Activated T-helper 2 cell treated with anti-CD3 and anti-CD28 coated beads, Interferon-gamma antibody, Interleukin-2, Interleukin-4, amounts not matched to agents 10 μg/mL and 5 μg/mL and 100 μg/mL, durations not matched to agents 14 hours and 24 hours and 36 hours (primary cell): ENCODE measurements around the gene SCARF2. TPM values are rescaled to one million over a fixed set of nuclear protein-coding genes. Genes with fewer than 3 reads are reported as not detected.

Experiments
- DNase-seq: peaks from one replicate; pipeline ENCODE4 v3.0.0; 2021; ENCODE audit warnings: low spot score
- H3K27ac Mint-ChIP-seq: one replicate; pipeline ENCODE4 v1.8.0; 2021; ENCODE audit warnings: mixed read lengths
- H3K27me3 Mint-ChIP-seq: one replicate; pipeline ENCODE4 v1.8.0; 2021; ENCODE audit warnings: low read depth, mixed read lengths
- H3K36me3 Mint-ChIP-seq: one replicate; pipeline ENCODE4 v1.8.0; 2021; ENCODE audit warnings: low read depth, mixed read lengths
- H3K4me1 Mint-ChIP-seq: one replicate; pipeline ENCODE4 v1.8.0; 2021; ENCODE audit warnings: low read depth, mixed read lengths
- H3K4me3 Mint-ChIP-seq: one replicate; pipeline ENCODE4 v1.8.0; 2021; ENCODE audit warnings: low read depth, mild to moderate bottlenecking, moderate library complexity, mixed read lengths
- H3K9me3 Mint-ChIP-seq: one replicate; pipeline ENCODE4 v1.8.0; 2021; ENCODE audit warnings: mixed read lengths
- intact Hi-C: fragments of 100-400 bp; cut with micrococcal nuclease; formaldehyde crosslinking; loops from one replicate; pipeline ENCODE4 v1.15.1; 2023
- total RNA-seq: library from RNA; stranded (reverse); gene quantifications from 2 replicates; pipeline ENCODE4 v1.2.3, GENCODE V29; 2022

SCARF2 gene
- total RNA-seq, 1 donor from 2014 or later: 0.62 TPM

DNA sequence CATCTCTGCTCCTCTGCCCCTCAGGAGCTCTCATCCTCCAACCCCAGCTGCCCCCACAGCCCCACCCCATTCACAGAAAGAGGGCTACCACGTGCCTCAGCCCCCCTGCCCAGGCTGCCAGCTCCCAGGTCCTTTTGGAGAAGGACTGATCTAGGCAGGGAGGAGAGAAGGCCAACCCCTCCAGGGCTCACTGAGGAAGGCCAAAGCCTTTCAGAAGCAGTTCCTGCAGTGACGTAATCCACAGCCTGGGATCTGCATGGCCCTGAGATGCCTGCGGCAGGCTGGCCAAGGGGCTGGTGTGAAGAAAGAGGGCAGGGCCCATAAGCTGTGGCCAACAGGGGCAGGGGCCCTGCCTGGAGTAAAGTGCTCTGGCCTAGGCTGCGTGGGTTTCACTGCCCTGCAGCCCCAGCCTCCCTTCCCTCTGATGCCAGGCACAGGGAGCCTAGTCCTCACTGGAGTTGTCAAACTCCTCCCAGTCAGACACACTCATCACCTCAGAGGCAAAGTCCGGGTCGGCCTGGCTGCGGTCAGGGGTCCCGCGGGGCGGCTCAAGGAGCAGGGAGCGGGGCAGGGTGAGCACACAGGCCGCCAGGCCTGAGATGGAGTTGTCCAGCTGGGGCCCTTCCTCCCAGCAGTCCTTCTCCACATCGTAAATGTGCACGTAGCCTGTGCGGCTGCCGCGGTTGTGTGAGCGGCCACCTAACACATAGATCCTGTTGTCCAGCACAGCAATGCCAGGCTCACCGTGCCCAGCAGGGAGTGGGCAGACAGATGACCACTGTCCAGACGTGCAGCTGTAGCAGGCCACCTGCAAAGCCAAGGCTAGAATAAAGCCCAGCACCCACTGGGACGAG is 4.2 kb upstream of the SCARF2 start:
- peaks cover 11% of the 10 kb centered on the region for H3K27me3 Mint-ChIP-seq
- peaks cover 4% of the 10 kb centered on the region for H3K4me1 Mint-ChIP-seq
- no peak overlapping the region for H3K27ac Mint-ChIP-seq
- DNase-seq: no peak
- peaks cover 35% of the 10 kb centered on the region for H3K36me3 Mint-ChIP-seq
- no peak overlapping the region for H3K4me3 Mint-ChIP-seq
- H3K9me3 Mint-ChIP-seq: no peaks in the 10 kb centered on the region
- intact Hi-C loops: no loop called here

DNA sequence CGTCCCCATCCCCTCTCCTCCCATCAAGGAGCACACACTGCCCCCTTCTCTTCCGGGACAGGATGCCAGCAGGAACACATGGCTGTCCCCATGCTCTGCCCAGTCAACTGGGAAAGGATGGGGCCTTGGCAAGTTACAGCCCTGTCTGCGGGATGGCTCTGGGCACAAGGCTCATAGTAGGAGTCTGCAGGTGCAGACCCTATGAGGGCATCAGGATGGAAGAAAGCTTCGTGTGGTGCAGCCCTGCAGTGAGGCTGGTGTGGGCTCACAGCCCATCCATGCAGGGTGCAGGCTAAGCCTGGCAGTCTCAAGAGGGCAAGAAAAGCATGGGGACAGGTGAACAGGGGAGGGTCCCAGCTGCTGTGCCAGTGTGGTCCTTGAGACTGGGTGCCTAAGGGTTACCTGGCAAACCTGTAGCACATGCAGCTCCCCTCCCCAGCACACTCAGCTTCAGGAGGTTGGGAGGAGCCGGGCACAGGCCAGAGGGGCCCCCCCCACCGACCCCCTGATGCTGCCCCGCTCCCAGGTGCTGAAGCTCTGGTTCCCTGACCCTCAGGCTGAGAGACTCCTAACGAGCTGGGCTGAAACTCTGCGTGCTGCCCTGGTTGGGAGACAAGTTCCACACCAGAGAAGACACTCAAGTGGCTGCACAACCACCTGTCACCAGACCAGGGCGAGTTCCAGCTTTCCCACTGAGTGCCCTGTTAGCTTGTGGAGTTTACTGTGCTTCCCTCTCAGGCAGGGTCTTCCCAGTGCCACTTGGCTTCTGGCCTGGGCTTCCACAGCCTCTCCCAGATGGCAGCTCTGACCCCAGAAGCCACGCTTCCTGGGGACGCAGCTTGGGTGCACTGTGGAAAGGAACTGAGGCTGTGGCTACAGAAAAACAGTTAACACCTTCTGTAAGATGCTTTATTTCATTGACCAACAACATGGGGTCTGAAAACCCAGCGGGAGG is 3.3 kb upstream of the SCARF2 start:
- Mint-ChIP-seq H3K4me3 (no peak overlapping the region), H3K4me1 (peaks cover 5% of the 10 kb centered on the region), H3K27ac (no peak overlapping the region), H3K36me3 (peaks cover 32% of the 10 kb centered on the region), H3K27me3 (peaks cover 17% of the 10 kb centered on the region), H3K9me3 (no peaks in the 10 kb centered on the region)
- intact Hi-C loops: no loop called here
- no peak for DNase-seq

DNA sequence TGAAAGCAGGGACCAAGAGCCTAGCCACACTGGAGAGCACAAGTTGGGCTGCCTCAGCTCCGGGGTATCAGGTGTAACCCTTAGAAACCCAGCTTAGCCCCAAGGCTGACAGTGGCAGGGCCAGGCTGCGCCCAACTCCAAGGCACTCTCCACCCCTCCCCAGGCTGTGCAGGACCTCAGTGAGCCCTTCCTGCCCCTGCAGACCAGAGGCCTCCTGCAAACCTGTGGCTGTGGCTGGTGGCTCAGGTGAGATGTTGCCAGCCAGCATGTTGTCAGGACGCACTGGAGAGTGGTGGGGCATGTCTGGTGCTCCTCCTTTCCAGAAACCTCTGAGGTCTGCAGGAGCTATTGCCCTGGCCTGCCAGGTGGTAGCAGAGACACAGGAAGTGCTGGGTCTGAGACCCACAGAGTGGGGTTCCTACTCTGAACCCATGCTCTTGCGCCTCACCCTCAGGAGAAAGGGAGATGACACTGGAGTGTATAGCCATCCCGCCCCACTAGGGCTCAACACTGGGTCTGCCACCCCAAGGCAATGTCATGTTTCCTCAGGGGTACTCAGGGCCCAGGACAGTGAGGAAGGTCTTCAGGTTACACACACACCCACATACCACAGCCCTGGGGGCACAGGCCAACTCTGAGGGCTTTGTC is 2.4 kb upstream of the SCARF2 start:
- Mint-ChIP-seq H3K4me1 (peaks cover 5% of the 10 kb centered on the region), H3K36me3 (peaks cover 32% of the 10 kb centered on the region), H3K27ac (no peak overlapping the region), H3K9me3 (no peaks in the 10 kb centered on the region), H3K27me3 (peaks cover 25% of the 10 kb centered on the region), H3K4me3 (no peak overlapping the region)
- DNase-seq: no peak
- intact Hi-C loops: no loop called here

DNA sequence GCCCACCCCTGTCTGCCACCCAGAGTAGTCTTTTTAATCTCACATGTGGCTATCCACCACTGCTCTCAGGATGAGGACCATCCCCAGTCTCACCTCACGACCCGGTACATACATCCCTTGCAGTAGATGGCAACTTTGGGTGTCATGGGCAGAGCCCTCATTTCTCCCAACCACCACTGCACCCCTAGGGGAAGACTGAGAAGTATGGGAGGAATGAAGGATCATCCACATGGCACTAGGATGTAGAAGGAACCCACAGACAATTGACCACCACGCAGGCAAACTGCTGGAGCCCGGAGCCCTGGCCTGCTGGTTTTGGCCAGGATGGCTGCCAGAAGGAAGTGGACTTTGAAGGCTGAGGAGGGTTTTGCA is 1.9 kb upstream of the SCARF2 start:
- intact Hi-C loops: no loop called here
- no peak for DNase-seq
- Mint-ChIP-seq H3K9me3 (no peaks in the 10 kb centered on the region), H3K27ac (no peak overlapping the region), H3K4me1 (peaks cover 5% of the 10 kb centered on the region), H3K36me3 (peaks cover 28% of the 10 kb centered on the region), H3K4me3 (no peak overlapping the region), H3K27me3 (peaks cover 30% of the 10 kb centered on the region)

GRCh38 chr22:20438678-20439492 is 1.3 kb upstream of the SCARF2 start:
- peaks cover 36% of the 10 kb centered on the region for H3K27me3 Mint-ChIP-seq
- H3K4me3 Mint-ChIP-seq: no peak overlapping the region
- intact Hi-C loops: no loop called here
- H3K4me1 Mint-ChIP-seq: peaks cover 5% of the 10 kb centered on the region
- H3K9me3 Mint-ChIP-seq: no peaks in the 10 kb centered on the region
- H3K36me3 Mint-ChIP-seq: peaks cover 21% of the 10 kb centered on the region
- DNase-seq: no peak
- H3K27ac Mint-ChIP-seq: no peak overlapping the region

DNA sequence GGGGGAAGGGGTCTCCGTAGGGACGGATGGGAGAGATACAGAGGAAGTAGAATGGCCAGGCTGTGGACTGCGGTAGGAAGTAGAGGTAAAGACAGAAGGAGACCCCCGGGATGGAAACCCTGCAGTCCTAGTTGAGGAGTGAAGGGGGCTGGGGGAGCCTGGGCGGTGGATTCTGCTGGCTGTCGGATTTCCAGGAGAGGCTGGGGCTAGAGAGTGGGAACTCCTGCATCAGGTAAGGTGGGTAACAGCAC is 727 bp upstream of the SCARF2 start:
- DNase-seq: no peak
- peaks cover 21% of the 10 kb centered on the region for H3K36me3 Mint-ChIP-seq
- H3K4me1 Mint-ChIP-seq: peaks cover 5% of the 10 kb centered on the region
- no peak overlapping the region for H3K4me3 Mint-ChIP-seq
- intact Hi-C loops: no loop called here
- no peak overlapping the region for H3K27ac Mint-ChIP-seq
- no peaks in the 10 kb centered on the region for H3K9me3 Mint-ChIP-seq
- peaks cover 38% of the 10 kb centered on the region for H3K27me3 Mint-ChIP-seq

DNA sequence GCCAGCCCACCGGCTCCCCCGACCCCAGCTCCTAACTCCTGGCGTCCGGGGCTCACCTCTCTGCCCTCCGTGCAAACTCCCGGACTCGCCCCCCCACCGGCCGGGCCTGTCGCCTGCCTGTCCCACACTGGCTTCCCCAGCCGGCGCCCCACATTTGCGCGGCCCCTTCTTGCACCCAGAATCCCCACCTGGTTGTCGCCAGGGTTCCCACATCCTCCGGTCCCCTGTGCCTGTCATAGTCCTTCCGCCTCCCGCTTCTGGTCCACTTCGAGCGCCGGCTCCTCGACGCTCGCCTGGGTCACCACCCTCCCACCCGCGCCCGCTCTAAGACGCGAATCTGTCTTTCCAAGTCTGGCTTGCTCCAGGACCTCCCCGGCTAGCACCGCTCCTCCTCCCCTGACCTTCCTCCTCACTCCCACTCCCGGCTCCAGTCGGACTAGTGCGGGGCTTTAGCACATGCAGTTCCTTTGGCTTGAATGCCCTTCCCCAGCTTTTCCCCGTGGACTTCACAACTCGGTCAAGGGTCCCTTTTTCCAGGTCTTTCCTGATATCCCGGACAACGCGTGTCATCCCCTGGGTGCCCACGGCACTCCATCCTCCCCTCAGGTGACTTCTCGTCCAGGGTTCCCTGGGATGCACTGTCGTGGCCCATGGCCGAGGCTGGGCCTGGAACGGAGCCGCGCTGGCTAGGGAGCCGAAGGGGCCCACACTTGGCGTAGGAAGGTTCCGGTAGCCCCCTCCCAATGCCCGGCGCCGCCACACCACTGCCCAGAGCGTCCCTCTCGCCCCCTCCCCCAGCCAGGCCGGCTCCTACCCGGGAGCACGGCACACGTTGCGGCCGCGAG is 635 bp downstream of the SCARF2 start:
- H3K9me3 Mint-ChIP-seq: no peaks in the 10 kb centered on the region
- H3K36me3 Mint-ChIP-seq: peaks cover 10% of the 10 kb centered on the region
- peaks cover 50% of the 10 kb centered on the region for H3K27me3 Mint-ChIP-seq
- no peak overlapping the region for H3K27ac Mint-ChIP-seq
- DNase-seq: no peak
- intact Hi-C loops: no loop called here
- H3K4me3 Mint-ChIP-seq: peak overlapping the region; percentile 61
- H3K4me1 Mint-ChIP-seq: peaks cover 5% of the 10 kb centered on the region

DNA sequence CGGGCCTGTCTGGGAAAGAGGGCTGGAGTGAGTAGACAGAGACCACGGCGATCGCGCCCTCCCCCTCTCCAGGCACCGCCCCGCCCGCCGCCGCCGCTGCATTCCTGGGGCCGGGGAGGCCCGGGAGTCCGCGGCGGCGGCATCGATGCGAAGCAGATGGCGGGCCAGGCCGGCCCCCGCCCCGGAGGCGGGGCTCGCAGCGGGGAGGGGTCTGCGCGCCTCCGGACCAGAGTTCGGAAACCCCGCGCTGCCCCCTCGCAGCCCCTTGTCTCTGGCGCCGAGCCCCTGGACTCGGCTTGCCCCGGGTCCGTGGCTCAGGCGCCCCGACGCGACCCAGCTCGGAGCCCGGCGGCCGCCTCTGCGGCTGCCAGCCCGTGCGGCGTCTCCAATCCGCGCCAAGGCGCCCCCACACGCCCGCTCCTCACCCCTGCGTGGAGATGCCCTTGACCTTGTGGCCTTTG is 1.3 kb downstream of the SCARF2 start:
- Mint-ChIP-seq H3K4me3 (no peak overlapping the region), H3K4me1 (peaks cover 5% of the 10 kb centered on the region), H3K27me3 (peaks cover 54% of the 10 kb centered on the region), H3K27ac (no peak overlapping the region), H3K9me3 (no peaks in the 10 kb centered on the region), H3K36me3 (peaks cover 9% of the 10 kb centered on the region)
- DNase-seq: no peak
- intact Hi-C loops: no loop called here

DNA sequence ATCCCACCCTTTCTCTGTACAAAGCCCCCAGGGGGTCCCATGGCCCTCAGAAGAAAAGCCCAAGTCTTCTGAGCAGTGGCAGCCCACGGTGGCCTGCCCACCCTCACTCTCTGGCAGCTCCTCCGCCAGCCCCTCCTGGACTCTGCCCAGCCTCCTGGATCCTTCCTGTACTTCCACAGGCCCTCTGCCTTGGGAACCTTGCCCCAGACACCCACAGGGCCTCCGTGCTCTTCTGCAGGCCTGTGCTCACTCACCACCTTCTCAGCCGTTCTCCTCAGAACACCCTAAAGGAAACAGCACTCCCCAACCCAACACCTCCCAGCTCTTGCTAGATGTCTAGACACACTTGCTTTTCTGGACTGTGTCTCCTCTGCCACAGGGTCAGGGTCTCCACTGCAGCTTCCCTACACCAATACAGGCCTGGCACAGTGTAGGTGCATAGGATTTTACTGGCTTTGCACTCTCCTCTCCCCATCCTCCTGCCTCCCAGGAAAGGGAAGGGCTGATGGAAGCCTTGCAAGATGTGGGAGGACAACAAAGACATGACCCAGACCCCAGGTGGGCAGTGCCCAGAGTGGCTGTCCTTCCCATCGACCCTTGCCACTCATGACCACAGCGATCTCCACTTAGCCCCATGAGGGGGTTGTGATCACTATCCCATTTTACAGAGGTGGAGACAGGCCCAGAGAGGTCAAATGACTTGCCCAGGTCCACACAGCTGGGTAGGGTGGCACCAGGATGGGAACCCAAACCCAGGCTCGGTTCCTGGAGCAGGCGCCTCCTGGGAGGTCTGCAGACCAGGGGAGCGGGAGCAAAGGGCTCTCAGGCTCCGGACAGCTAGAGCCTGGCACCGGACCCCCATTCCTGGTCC is 2.0 kb downstream of the SCARF2 start:
- Mint-ChIP-seq H3K27me3 (peaks cover 57% of the 10 kb centered on the region), H3K4me1 (peaks cover 7% of the 10 kb centered on the region), H3K36me3 (peaks cover 9% of the 10 kb centered on the region), H3K9me3 (no peaks in the 10 kb centered on the region), H3K4me3 (no peak overlapping the region), H3K27ac (no peak overlapping the region)
- intact Hi-C loops: no loop called here
- no peak for DNase-seq

DNA sequence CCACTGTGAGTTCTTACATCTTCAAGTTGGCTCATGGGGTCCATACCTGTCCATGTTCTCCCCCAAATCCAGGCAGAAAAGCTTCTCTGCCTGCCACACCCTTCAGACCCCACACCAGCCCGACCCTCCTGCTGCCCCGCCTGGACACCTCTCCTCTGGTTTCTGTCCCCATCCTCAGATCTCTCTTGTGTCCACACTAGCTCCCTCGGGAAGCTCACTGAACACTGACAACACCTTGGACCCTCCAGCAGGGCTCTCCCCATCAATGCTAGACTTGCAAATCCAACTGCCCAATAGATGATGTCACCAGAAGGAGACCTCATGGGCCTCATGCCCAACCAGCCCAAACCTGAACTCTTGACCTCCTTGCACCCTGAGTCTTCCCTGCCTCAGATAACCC is 2.9 kb downstream of the SCARF2 start:
- H3K4me1 Mint-ChIP-seq: peaks cover 7% of the 10 kb centered on the region
- intact Hi-C loops: no loop called here
- no peak overlapping the region for H3K27ac Mint-ChIP-seq
- H3K27me3 Mint-ChIP-seq: peaks cover 63% of the 10 kb centered on the region
- no peak overlapping the region for H3K4me3 Mint-ChIP-seq
- peaks cover 9% of the 10 kb centered on the region for H3K36me3 Mint-ChIP-seq
- H3K9me3 Mint-ChIP-seq: no peaks in the 10 kb centered on the region
- no peak for DNase-seq

DNA sequence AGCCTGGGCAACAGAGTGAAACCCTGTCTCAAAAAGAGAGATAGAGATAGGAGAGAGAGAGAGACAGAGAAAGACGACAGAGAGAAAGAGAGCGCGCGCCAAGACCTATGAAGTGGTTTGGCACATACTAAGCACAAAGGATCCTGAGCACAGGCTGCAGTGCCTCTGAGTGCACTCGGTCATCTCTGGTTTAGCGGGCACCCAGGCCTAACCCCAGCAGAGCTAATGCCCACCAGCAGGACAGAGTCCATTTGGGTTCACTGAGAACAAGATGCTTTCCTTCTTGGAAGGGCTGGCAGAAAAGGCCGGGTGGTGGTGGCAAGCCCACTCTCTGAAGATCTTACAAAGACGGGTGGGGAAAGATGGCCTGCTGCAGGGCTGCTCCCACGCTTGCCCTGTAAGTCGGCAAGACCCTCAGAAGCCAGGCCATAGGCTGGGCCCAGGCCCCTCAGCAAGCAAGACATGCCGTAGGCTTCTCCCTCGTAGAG is 3.3 kb downstream of the SCARF2 start:
- H3K4me3 Mint-ChIP-seq: no peak overlapping the region
- no peak overlapping the region for H3K27ac Mint-ChIP-seq
- H3K36me3 Mint-ChIP-seq: peaks cover 6% of the 10 kb centered on the region
- H3K9me3 Mint-ChIP-seq: no peaks in the 10 kb centered on the region
- no peak for DNase-seq
- intact Hi-C loops: no loop called here
- H3K27me3 Mint-ChIP-seq: peaks cover 63% of the 10 kb centered on the region
- H3K4me1 Mint-ChIP-seq: peaks cover 7% of the 10 kb centered on the region
